ENCODE data around the gene MAN1B1.
"Not testable (repeated sequence)": the region's sequence is repeated elsewhere in the genome, so short reads cannot be mapped to it uniquely, and the experiment has no call there.

Gene MAN1B1

DNA sequence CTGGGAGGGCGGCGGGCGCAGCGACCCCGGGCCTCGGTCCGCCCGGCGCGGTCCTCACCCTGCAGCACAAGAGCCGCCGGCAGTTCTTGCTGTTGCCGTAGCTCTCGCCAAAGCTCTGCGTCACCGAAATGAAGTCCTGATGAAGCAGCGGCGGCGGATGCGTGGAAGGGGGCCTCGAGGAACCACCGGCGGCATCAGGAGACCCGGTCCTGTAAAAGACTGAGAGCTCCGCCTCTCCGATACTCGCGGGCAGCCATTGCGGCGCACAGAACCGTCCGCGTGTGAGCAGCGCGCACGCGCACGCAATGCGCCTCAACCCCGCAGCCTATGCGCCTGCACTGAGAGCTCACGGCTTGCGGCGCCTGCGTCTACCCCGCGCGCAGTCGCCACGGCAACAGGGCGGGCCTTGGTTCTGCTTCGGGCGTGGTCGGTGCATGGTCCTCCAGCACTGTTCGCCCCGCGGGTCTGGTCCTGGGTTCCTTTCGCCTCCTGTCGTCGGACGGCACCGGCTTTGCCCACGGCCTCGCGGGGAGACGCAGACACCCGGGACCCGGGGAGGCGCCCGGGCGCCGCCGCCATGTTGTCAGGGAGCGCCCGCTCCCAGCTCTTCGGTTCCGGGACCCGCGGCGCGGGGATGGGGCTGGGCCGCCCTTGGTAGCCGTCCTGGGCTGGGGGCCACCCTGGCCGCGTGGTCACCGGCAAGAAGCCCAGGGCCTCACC is 42.8 kb downstream of the MAN1B1 start:
- H3K27me3 ChIP-seq (ENCODE audit: insufficient read depth, poor library complexity, severe bottlenecking), result no peaks in the 10 kb centered on the region
- DNase-seq (ENCODE audit: low spot score) (peak; percentile 88), ATAC-seq (ENCODE audit: low read depth) (peak; percentile 96)
- H3K4me1 ChIP-seq (ENCODE audit: insufficient read depth, poor library complexity, severe bottlenecking), result no peaks in the 10 kb centered on the region
- H3K27ac ChIP-seq (ENCODE audit: poor library complexity, severe bottlenecking), result peak overlapping the region; percentile 65
- peak overlapping the region; percentile 55 for H3K4me3 ChIP-seq (ENCODE audit: severe bottlenecking)
- no peaks in the 10 kb centered on the region for H3K9me3 ChIP-seq (ENCODE audit: severe bottlenecking)
- H3K36me3 ChIP-seq (ENCODE audit: low read depth), result no peaks in the 10 kb centered on the region
- TF ChIP-seq, protein P1, sequence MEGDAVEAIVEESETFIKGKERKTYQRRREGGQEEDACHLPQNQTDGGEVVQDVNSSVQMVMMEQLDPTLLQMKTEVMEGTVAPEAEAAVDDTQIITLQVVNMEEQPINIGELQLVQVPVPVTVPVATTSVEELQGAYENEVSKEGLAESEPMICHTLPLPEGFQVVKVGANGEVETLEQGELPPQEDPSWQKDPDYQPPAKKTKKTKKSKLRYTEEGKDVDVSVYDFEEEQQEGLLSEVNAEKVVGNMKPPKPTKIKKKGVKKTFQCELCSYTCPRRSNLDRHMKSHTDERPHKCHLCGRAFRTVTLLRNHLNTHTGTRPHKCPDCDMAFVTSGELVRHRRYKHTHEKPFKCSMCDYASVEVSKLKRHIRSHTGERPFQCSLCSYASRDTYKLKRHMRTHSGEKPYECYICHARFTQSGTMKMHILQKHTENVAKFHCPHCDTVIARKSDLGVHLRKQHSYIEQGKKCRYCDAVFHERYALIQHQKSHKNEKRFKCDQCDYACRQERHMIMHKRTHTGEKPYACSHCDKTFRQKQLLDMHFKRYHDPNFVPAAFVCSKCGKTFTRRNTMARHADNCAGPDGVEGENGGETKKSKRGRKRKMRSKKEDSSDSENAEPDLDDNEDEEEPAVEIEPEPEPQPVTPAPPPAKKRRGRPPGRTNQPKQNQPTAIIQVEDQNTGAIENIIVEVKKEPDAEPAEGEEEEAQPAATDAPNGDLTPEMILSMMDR (IDR thresholded peaks at IDR 0.05; ENCODE audit: poor library complexity, severe bottlenecking), result no peak

GRCh38 chr9:137130176-137130755 is 43.5 kb downstream of the MAN1B1 start:
- DNase-seq (ENCODE audit: low spot score) (no peak), ATAC-seq (ENCODE audit: low read depth) (peak; percentile 16)
- TF ChIP-seq, protein P1 (IDR thresholded peaks at IDR 0.05; ENCODE audit: poor library complexity, severe bottlenecking), result no peak
- Histone ChIP-seq H3K4me3 (ENCODE audit: severe bottlenecking) (peak overlapping the region; percentile 55), H3K9me3 (ENCODE audit: severe bottlenecking) (no peaks in the 10 kb centered on the region), H3K36me3 (ENCODE audit: low read depth) (no peaks in the 10 kb centered on the region), H3K4me1 (ENCODE audit: insufficient read depth, poor library complexity, severe bottlenecking) (no peaks in the 10 kb centered on the region), H3K27ac (ENCODE audit: poor library complexity, severe bottlenecking) (peak overlapping the region; percentile 65), H3K27me3 (ENCODE audit: insufficient read depth, poor library complexity, severe bottlenecking) (no peaks in the 10 kb centered on the region)

DNA sequence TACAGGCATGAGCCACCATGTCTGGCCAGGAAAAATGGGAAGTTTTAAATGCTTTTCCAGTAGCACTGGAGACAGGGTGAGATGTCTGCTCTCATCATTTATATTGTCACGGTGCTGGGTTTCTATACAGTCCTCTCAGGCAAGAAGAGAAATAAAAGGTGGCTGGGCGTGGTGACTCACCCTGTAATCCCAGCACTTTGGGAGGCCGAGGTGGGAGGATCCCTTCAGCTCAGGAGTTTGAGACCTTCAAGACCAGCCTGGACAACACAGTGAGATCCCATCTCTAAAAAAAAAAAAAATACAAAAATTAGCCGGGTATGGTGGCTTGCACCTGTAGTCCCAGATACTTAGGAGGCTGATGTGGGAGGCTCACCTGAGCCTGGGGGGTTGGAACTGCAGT is 47.4 kb downstream of the MAN1B1 start:
- TF ChIP-seq, protein P1 (IDR thresholded peaks at IDR 0.05; ENCODE audit: poor library complexity, severe bottlenecking), result no peak
- peaks cover 31% of the 10 kb centered on the region for H3K27me3 ChIP-seq (ENCODE audit: insufficient read depth, poor library complexity, severe bottlenecking)
- H3K9me3 ChIP-seq (ENCODE audit: severe bottlenecking), result no peaks in the 10 kb centered on the region

DNA sequence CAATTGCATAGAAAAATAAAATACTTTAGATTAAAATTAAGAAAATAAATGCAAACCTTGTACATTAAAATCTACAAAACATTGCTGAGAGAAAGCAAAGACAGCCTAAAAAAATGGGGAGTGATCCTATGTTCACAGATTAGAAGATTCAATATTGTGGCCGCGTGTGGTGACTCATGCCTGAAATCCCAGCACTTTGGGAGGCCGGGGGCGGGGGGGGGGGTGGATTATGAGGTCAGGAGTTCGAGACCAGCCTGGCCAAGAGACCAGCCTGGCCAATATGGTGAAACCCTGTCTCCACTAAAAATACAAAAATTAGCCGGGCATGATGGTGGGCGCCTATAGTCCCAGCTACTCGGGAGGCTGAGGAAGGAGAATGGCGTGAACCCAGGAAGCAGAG is 48.4 kb downstream of the MAN1B1 start:
- not testable (repeated sequence) for ATAC-seq (ENCODE audit: low read depth); DNase-seq (ENCODE audit: low spot score); H3K27ac ChIP-seq (ENCODE audit: poor library complexity, severe bottlenecking); H3K9me3 ChIP-seq (ENCODE audit: severe bottlenecking); H3K4me1 ChIP-seq (ENCODE audit: insufficient read depth, poor library complexity, severe bottlenecking); H3K4me3 ChIP-seq (ENCODE audit: severe bottlenecking); H3K36me3 ChIP-seq (ENCODE audit: low read depth)
- H3K27me3 ChIP-seq (ENCODE audit: insufficient read depth, poor library complexity, severe bottlenecking), result peaks cover 40% of the 10 kb centered on the region

More for the DNA sequence above, 47.4 kb downstream of the MAN1B1 start:
- H3K4me1 ChIP-seq (ENCODE audit: insufficient read depth, poor library complexity, severe bottlenecking), result no peaks in the 10 kb centered on the region
- H3K36me3 ChIP-seq (ENCODE audit: low read depth), result no peaks in the 10 kb centered on the region
- H3K27ac ChIP-seq (ENCODE audit: poor library complexity, severe bottlenecking), result no peak overlapping the region
- no peak for ATAC-seq (ENCODE audit: low read depth)
- H3K4me3 ChIP-seq (ENCODE audit: severe bottlenecking), result no peak overlapping the region
- no peak for DNase-seq (ENCODE audit: low spot score)

- Histone ChIP-seq H3K4me3 (ENCODE audit: severe bottlenecking) (no peak overlapping the region), H3K27me3 (ENCODE audit: insufficient read depth, poor library complexity, severe bottlenecking) (peaks cover 52% of the 10 kb centered on the region), H3K27ac (ENCODE audit: poor library complexity, severe bottlenecking) (no peak overlapping the region), H3K9me3 (ENCODE audit: severe bottlenecking) (no peaks in the 10 kb centered on the region), H3K4me1 (ENCODE audit: insufficient read depth, poor library complexity, severe bottlenecking) (no peaks in the 10 kb centered on the region), H3K36me3 (ENCODE audit: low read depth) (no peaks in the 10 kb centered on the region)
- TF ChIP-seq, protein P1 (IDR thresholded peaks at IDR 0.05; ENCODE audit: poor library complexity, severe bottlenecking), result no peak
- DNase-seq (ENCODE audit: low spot score), result peak; percentile 60
- ATAC-seq (ENCODE audit: low read depth), result peak; percentile 40; the same call in 2 of the 3 replicates
These were observed 49.6 kb downstream of the MAN1B1 start for GRCh38 chr9:137136261-137136880.
